ENCODE data around the gene DOC2B. TPM values are rescaled to one million over a fixed set of nuclear protein-coding genes. Genes with fewer than 3 reads are reported as not detected.
"Not testable (repeated sequence)": the region's sequence is repeated elsewhere in the genome, so short reads cannot be mapped to it uniquely, and the experiment has no call there.

The DOC2B gene
- total and polyA plus RNA-seq, 2 donors, result 5.1 to 13.2 TPM

- no peak overlapping the region for H3K4me3 ChIP-seq (ENCODE audit: low read depth, low read length)
- no peak for DNase-seq (ENCODE audit: extremely low spot score)
- WGBS, result 92% methylated on average over 27 of the region's 27 CpGs
- H3K4me1 ChIP-seq (ENCODE audit: insufficient read depth), result no peaks in the 10 kb centered on the region
- no peak overlapping the region for H3K27ac ChIP-seq (ENCODE audit: low read depth)
- H3K36me3 ChIP-seq (ENCODE audit: insufficient read depth), result no peaks in the 10 kb centered on the region
Measured at GRCh38 chr17:146983-147761, 34.3 kb downstream of the DOC2B start.

GRCh38 chr17:146546-146945, 34.9 kb downstream of the DOC2B start:
- H3K4me1 ChIP-seq (ENCODE audit: insufficient read depth), result no peaks in the 10 kb centered on the region
- DNase-seq (ENCODE audit: extremely low spot score), result no peak
- no peak overlapping the region for H3K4me3 ChIP-seq (ENCODE audit: low read depth, low read length)
- WGBS, result 88% methylated on average over 10 of the region's 10 CpGs
- no peaks in the 10 kb centered on the region for H3K36me3 ChIP-seq (ENCODE audit: insufficient read depth)
- no peak overlapping the region for H3K27ac ChIP-seq (ENCODE audit: low read depth)

GRCh38 chr17:145671-146541, 35.5 kb downstream of the DOC2B start:
- WGBS, result 83% methylated on average over 16 of the region's 16 CpGs
- no peak for DNase-seq (ENCODE audit: extremely low spot score)
- H3K27ac ChIP-seq (ENCODE audit: low read depth), result no peak overlapping the region
- H3K36me3 ChIP-seq (ENCODE audit: insufficient read depth), result no peaks in the 10 kb centered on the region
- H3K4me3 ChIP-seq (ENCODE audit: low read depth, low read length), result no peak overlapping the region
- no peaks in the 10 kb centered on the region for H3K4me1 ChIP-seq (ENCODE audit: insufficient read depth)

- H3K27ac ChIP-seq (ENCODE audit: low read depth), result no peak overlapping the region
- 91% methylated on average over 7 of the region's 7 CpGs for WGBS
- no peak overlapping the region for H3K4me3 ChIP-seq (ENCODE audit: low read depth, low read length)
- DNase-seq (ENCODE audit: extremely low spot score), result no peak
- H3K36me3 ChIP-seq (ENCODE audit: insufficient read depth), result no peaks in the 10 kb centered on the region
- H3K4me1 ChIP-seq (ENCODE audit: insufficient read depth), result no peaks in the 10 kb centered on the region
Measured at GRCh38 chr17:144936-145670, 36.3 kb downstream of the DOC2B start.

GRCh38 chr17:143785-144281, 37.6 kb downstream of the DOC2B start:
- Histone ChIP-seq H3K4me1 (ENCODE audit: insufficient read depth) (no peaks in the 10 kb centered on the region), H3K36me3 (ENCODE audit: insufficient read depth) (no peaks in the 10 kb centered on the region), H3K4me3 (ENCODE audit: low read depth, low read length) (no peak overlapping the region), H3K27ac (ENCODE audit: low read depth) (no peak overlapping the region)
- 2% methylated on average over 43 of the region's 44 CpGs for WGBS
- DNase-seq (ENCODE audit: extremely low spot score), result no peak

- no peaks in the 10 kb centered on the region for H3K36me3 ChIP-seq (ENCODE audit: insufficient read depth)
- no peak for DNase-seq (ENCODE audit: extremely low spot score)
- H3K4me1 ChIP-seq (ENCODE audit: insufficient read depth), result no peaks in the 10 kb centered on the region
- no peak overlapping the region for H3K27ac ChIP-seq (ENCODE audit: low read depth)
- WGBS, result 79% methylated on average over 23 of the region's 23 CpGs
- no peak overlapping the region for H3K4me3 ChIP-seq (ENCODE audit: low read depth, low read length)
Measured at GRCh38 chr17:142876-143784, 38.3 kb downstream of the DOC2B start.

GRCh38 chr17:142102-142661, 39.3 kb downstream of the DOC2B start:
- Histone ChIP-seq H3K4me1 (ENCODE audit: insufficient read depth) (no peaks in the 10 kb centered on the region), H3K36me3 (ENCODE audit: insufficient read depth) (no peaks in the 10 kb centered on the region), H3K4me3 (ENCODE audit: low read depth, low read length) (no peak overlapping the region), H3K27ac (ENCODE audit: low read depth) (no peak overlapping the region)
- no peak for DNase-seq (ENCODE audit: extremely low spot score)
- 94% methylated on average over 23 of the region's 23 CpGs for WGBS

GRCh38 chr17:139401-140205, 41.8 kb downstream of the DOC2B start:
- H3K36me3 ChIP-seq (ENCODE audit: insufficient read depth); H3K4me1 ChIP-seq (ENCODE audit: insufficient read depth); H3K4me3 ChIP-seq (ENCODE audit: low read depth, low read length); DNase-seq (ENCODE audit: extremely low spot score); H3K27ac ChIP-seq (ENCODE audit: low read depth): not testable (repeated sequence)
- WGBS, result 71% methylated on average over 20 of the region's 22 CpGs

GRCh38 chr17:137166-137807, 44.2 kb downstream of the DOC2B start, which contains the start of gene SCGB1C2:
TSS of gene SCGB1C2 (plus strand) at chr17:137569. CDS start at chr17:137591, 22 bp downstream.
- whole genome bisulfite sequencing, result 81% methylated on average over 8 of the region's 16 CpGs
- not testable (repeated sequence) for DNase-seq (ENCODE audit: extremely low spot score); H3K27ac ChIP-seq (ENCODE audit: low read depth); H3K36me3 ChIP-seq (ENCODE audit: insufficient read depth); H3K4me3 ChIP-seq (ENCODE audit: low read depth, low read length); H3K4me1 ChIP-seq (ENCODE audit: insufficient read depth)

- not testable (repeated sequence) for H3K27ac ChIP-seq (ENCODE audit: low read depth); H3K36me3 ChIP-seq (ENCODE audit: insufficient read depth); DNase-seq (ENCODE audit: extremely low spot score); H3K4me1 ChIP-seq (ENCODE audit: insufficient read depth); H3K4me3 ChIP-seq (ENCODE audit: low read depth, low read length)
- WGBS, result 3% methylated on average over 3 of the region's 4 CpGs
Measured at GRCh38 chr17:136531-136930, 44.9 kb downstream of the DOC2B start.

- not testable (repeated sequence) for H3K36me3 ChIP-seq (ENCODE audit: insufficient read depth); H3K27ac ChIP-seq (ENCODE audit: low read depth); H3K4me3 ChIP-seq (ENCODE audit: low read depth, low read length); DNase-seq (ENCODE audit: extremely low spot score); H3K4me1 ChIP-seq (ENCODE audit: insufficient read depth)
- no CpG with 5 or more reads among the region's 1 CpG for WGBS
Measured at GRCh38 chr17:135895-136294, 45.6 kb downstream of the DOC2B start.
